Keratinocyte (primary cell): ENCODE data around the gene OR8B8. TPM values are rescaled to one million over a fixed set of nuclear protein-coding genes. Genes with fewer than 3 reads are reported as not detected.
A peak's percentile ranks its signal among the peaks of the same experiment; 100 is the strongest.

ENCODE experiments used
- DNase-seq: peaks from one replicate; pipeline ENCODE4 v3.0.0-alpha.2; 2011; ENCODE audit warnings: low read depth, missing footprints, low spot score
- FAIRE-seq: peaks from 2 replicates; lab custom pipeline; 2011; peaks lifted over from hg19 to GRCh38; lab: Jason Lieb, UNC
- H2AFZ ChIP-seq: 2 replicates; pipeline ENCODE4 v1.6.0; 2012; ENCODE audit warnings: low read length, control low read depth, inconsistent platforms; ENCODE audit not compliant: control insufficient read depth
- H3K27ac ChIP-seq: 2 replicates; pipeline ENCODE4 v1.5.1; 2011; ENCODE audit warnings: low read length; ENCODE audit not compliant: control insufficient read depth, insufficient read depth
- H3K27me3 ChIP-seq: 3 replicates; pipeline ENCODE4 v1.6.0; 2011; ENCODE audit warnings: low read length; ENCODE audit not compliant: control insufficient read depth, insufficient read depth; ENCODE audit errors: extremely low read depth
- H3K36me3 ChIP-seq, 2 experiments: 2 replicates in 1 of 2; 3 replicates in 1 of 2; pipeline ENCODE4 v1.5.1; 2011; ENCODE audit warnings: low read length in 2 of 2, mild to moderate bottlenecking in 1 of 2; ENCODE audit not compliant: control insufficient read depth in 2 of 2, insufficient read depth in 2 of 2; ENCODE audit errors: extremely low read depth in 1 of 2
- H3K4me1 ChIP-seq: 3 replicates; pipeline ENCODE4 v1.5.1; 2011; ENCODE audit warnings: low read length; ENCODE audit not compliant: control insufficient read depth, insufficient read depth; ENCODE audit errors: extremely low read depth
- H3K4me2 ChIP-seq: 3 replicates; pipeline ENCODE4 v1.6.0; 2011; ENCODE audit warnings: low read depth, low read length; ENCODE audit not compliant: control insufficient read depth, insufficient read depth; ENCODE audit errors: extremely low read depth
- H3K4me3 ChIP-seq, 3 experiments: fragments of 200-600 bp in 1 of 3; sonication (generic) in 1 of 3; 2 replicates in 2 of 3; 3 replicates in 1 of 3; pipeline ENCODE4 v1.5.1; 2011 to 2016; ENCODE audit warnings: low read length in 3 of 3, mild to moderate bottlenecking in 3 of 3, control low read depth in 2 of 3, inconsistent platforms in 1 of 3, low read depth in 1 of 3, mixed read lengths in 1 of 3, mixed run types in 1 of 3, moderate library complexity in 1 of 3; ENCODE audit not compliant: control insufficient read depth in 2 of 3, insufficient read depth in 2 of 3; ENCODE audit errors: extremely low read depth in 1 of 3
- H3K79me2 ChIP-seq: 2 replicates; pipeline ENCODE4 v1.6.0; 2012; ENCODE audit warnings: low read length; ENCODE audit not compliant: control insufficient read depth, insufficient read depth
- H3K9ac ChIP-seq: 3 replicates; pipeline ENCODE4 v1.6.0; 2011; ENCODE audit warnings: low read length; ENCODE audit not compliant: control insufficient read depth, insufficient read depth; ENCODE audit errors: extremely low read depth
- H3K9me1 ChIP-seq: 3 replicates; pipeline ENCODE4 v1.6.0; 2011; ENCODE audit warnings: low read length; ENCODE audit not compliant: control insufficient read depth, insufficient read depth; ENCODE audit errors: extremely low read depth
- H3K9me3 ChIP-seq: 2 replicates; pipeline ENCODE4 v1.5.1; 2012; ENCODE audit warnings: low read depth, low read length; ENCODE audit not compliant: control insufficient read depth
- H4K20me1 ChIP-seq: 3 replicates; pipeline ENCODE4 v1.6.0; 2011; ENCODE audit warnings: low read length; ENCODE audit not compliant: control insufficient read depth, insufficient read depth; ENCODE audit errors: extremely low read depth
- EZH2 ChIP-seq: IDR thresholded peaks from one replicate; pipeline ENCODE4 v1.6.1; 2012; ENCODE audit warnings: inconsistent platforms, mild to moderate bottlenecking, low read length, moderate library complexity
- dilution Hi-C: fragments of 300-500 bp; cut with MboI; formaldehyde crosslinking; loops from one replicate; pipeline ENCODE4 v1.7.0; 2020; ENCODE audit warnings: low sequenced_read_pairs; ENCODE audit not compliant: extremely low pct_ligation_motif_present
- polyA plus RNA-seq, 5 experiments: library from polyadenylated mRNA; depleted of rRNA in 3 of 5; stranded (reverse) in 3 of 5; stranded (forward) in 1 of 5; unstranded in 1 of 5; fragments of >200 nt; gene quantifications; 1 replicate in 1 of 5; 2 replicates in 3 of 5; 3 replicates in 1 of 5; pipeline versions ENCODE4 v1.2.1 to v1.2.3, GENCODE V29; 2011 to 2012; ENCODE audit warnings: missing spikeins in 2 of 5, low read depth in 1 of 5, low replicate concordance in 1 of 5
- TF ChIP-seq, protein P1 (sequence below), 3 experiments: IDR thresholded peaks in 1 of 3; conservative IDR thresholded peaks in 1 of 3; optimal IDR thresholded peaks in 1 of 3; 2 replicates in 2 of 3; 3 replicates in 1 of 3; pipeline versions ENCODE3 to v1.5.1; 2011; ENCODE audit warnings: low read length in 3 of 3, mild to moderate bottlenecking in 3 of 3, moderate library complexity in 2 of 3, control low read depth in 1 of 3, inconsistent platforms in 1 of 3; ENCODE audit not compliant: insufficient read depth in 2 of 3; ENCODE audit errors: extremely low read depth in 1 of 3

Gene OR8B8
- polyA plus RNA-seq, 1 donor (not counting 4 experiments of a cell fraction or from before 2014, with no cell fraction given), result not detected

- Histone ChIP-seq H3K4me3 (no peak overlapping the region), H3K9me3 (no peaks in the 10 kb centered on the region), H3K36me3 (no peaks in the 10 kb centered on the region), H4K20me1 (no peaks in the 10 kb centered on the region), H2AFZ (no peak overlapping the region), H3K27ac (peak overlapping the region; percentile 47), H3K9ac (no peak overlapping the region), H3K9me1 (no peaks in the 10 kb centered on the region), H3K4me1 (peaks cover 10% of the 10 kb centered on the region), H3K27me3 (no peaks in the 10 kb centered on the region), H3K4me2 (no peak overlapping the region), H3K79me2 (no peaks in the 10 kb centered on the region)
- DNase-seq (no peak), FAIRE-seq (no peak)
- dilution Hi-C loops, result no loop called here
- no peak for TF ChIP-seq EZH2
- TF ChIP-seq, protein P1, sequence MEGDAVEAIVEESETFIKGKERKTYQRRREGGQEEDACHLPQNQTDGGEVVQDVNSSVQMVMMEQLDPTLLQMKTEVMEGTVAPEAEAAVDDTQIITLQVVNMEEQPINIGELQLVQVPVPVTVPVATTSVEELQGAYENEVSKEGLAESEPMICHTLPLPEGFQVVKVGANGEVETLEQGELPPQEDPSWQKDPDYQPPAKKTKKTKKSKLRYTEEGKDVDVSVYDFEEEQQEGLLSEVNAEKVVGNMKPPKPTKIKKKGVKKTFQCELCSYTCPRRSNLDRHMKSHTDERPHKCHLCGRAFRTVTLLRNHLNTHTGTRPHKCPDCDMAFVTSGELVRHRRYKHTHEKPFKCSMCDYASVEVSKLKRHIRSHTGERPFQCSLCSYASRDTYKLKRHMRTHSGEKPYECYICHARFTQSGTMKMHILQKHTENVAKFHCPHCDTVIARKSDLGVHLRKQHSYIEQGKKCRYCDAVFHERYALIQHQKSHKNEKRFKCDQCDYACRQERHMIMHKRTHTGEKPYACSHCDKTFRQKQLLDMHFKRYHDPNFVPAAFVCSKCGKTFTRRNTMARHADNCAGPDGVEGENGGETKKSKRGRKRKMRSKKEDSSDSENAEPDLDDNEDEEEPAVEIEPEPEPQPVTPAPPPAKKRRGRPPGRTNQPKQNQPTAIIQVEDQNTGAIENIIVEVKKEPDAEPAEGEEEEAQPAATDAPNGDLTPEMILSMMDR (optimal IDR thresholded peaks at IDR 0.05 in 1 of 3, IDR thresholded peaks at IDR 0.05 in 1 of 3, conservative IDR thresholded peaks at IDR 0.05 in 1 of 3; ENCODE audit: extremely low read depth in 1 of 3, insufficient read depth in 2 of 3, low read length in 3 of 3), result no peak
These were observed 37.9 kb upstream of the OR8B8 start for GRCh38 chr11:124483422-124483821.

DNA sequence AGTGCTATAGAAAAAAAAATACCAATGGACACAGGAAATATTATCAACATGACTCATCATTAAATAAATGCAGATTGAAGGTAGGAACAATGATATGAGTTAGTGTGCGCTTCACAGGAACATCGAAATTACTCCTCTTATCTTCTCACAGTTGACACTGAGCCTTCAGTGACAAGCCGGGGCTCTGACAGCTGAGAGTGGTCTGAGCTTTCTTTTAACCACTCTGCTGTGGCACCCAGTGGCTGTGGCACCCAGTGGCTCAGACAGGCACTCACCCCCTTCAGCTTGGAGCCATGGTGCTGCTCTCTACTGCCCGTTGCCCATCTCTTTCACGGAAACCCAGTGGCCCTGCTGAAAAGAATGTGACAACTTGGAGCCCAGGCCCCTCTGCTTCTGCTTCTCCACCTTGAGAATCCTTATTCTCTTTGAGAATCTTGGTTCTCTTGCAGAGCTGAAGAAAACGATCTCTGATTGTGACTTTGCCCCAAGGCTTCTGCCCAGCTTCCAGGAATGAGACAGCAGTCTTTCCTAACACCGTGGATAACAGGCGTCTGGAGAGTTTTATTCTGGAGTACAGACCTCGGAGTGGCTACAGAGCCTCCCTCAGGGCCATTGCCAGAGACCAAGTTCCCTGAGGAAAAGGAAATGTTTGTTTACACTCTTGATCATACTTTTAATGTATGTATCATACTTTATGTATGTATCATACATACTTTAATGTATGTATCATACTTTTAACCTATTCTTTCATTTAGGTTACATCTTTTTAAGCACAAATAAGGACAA lies 37.1 kb upstream of the OR8B8 start:
- no peak overlapping the region for H3K9ac ChIP-seq
- H3K79me2 ChIP-seq, result no peaks in the 10 kb centered on the region
- H4K20me1 ChIP-seq, result no peaks in the 10 kb centered on the region
- no peaks in the 10 kb centered on the region for H3K9me1 ChIP-seq
- no peak overlapping the region for H3K4me3 ChIP-seq
- H3K9me3 ChIP-seq, result no peaks in the 10 kb centered on the region
- dilution Hi-C loops, result no loop called here
- H3K4me2 ChIP-seq, result peak overlapping the region; percentile 58
- peak; percentile 13 for DNase-seq
- no peaks in the 10 kb centered on the region for H3K36me3 ChIP-seq
- H3K27me3 ChIP-seq, result no peaks in the 10 kb centered on the region
- peak; percentile 23 for FAIRE-seq
- H3K4me1 ChIP-seq, result peaks cover 10% of the 10 kb centered on the region
- TF ChIP-seq, protein P1 (optimal IDR thresholded peaks at IDR 0.05 in 1 of 3, IDR thresholded peaks at IDR 0.05 in 1 of 3, conservative IDR thresholded peaks at IDR 0.05 in 1 of 3; ENCODE audit: extremely low read depth in 1 of 3, insufficient read depth in 2 of 3, low read length in 3 of 3), result no peak
- TF ChIP-seq EZH2, result no peak
- H2AFZ ChIP-seq, result peak overlapping the region; percentile 4
- H3K27ac ChIP-seq, result peak overlapping the region; percentile 53
